Measurements from ENCODE around the gene PDXK.
"Not testable (repeated sequence)": the region's sequence is repeated elsewhere in the genome, so short reads cannot be mapped to it uniquely, and the experiment has no call there.

PDXK gene

GRCh38 chr21:43691086-43691795, 27.7 kb upstream of the PDXK start:
- Mint-ChIP-seq H3K4me3 (no peak overlapping the region), H3K27me3 (no peaks in the 10 kb centered on the region), H3K4me1 (peaks cover 19% of the 10 kb centered on the region), H3K36me3 (peaks cover 61% of the 10 kb centered on the region), H3K9me3 (no peaks in the 10 kb centered on the region), H3K27ac (no peak overlapping the region)
- ATAC-seq = no peak

GRCh38 chr21:43691801-43692200, 27.1 kb upstream of the PDXK start:
- peaks cover 61% of the 10 kb centered on the region for H3K36me3 Mint-ChIP-seq
- no peaks in the 10 kb centered on the region for H3K9me3 Mint-ChIP-seq
- H3K27ac Mint-ChIP-seq = no peak overlapping the region
- no peak for ATAC-seq
- H3K27me3 Mint-ChIP-seq = no peaks in the 10 kb centered on the region
- H3K4me3 Mint-ChIP-seq = no peak overlapping the region
- H3K4me1 Mint-ChIP-seq = peaks cover 19% of the 10 kb centered on the region

GRCh38 chr21:43692949-43693348, 26.0 kb upstream of the PDXK start:
- ATAC-seq = no peak
- Mint-ChIP-seq H3K27ac (no peak overlapping the region), H3K9me3 (no peaks in the 10 kb centered on the region), H3K4me1 (peaks cover 9% of the 10 kb centered on the region), H3K27me3 (no peaks in the 10 kb centered on the region), H3K36me3 (peaks cover 57% of the 10 kb centered on the region), H3K4me3 (no peak overlapping the region)

DNA sequence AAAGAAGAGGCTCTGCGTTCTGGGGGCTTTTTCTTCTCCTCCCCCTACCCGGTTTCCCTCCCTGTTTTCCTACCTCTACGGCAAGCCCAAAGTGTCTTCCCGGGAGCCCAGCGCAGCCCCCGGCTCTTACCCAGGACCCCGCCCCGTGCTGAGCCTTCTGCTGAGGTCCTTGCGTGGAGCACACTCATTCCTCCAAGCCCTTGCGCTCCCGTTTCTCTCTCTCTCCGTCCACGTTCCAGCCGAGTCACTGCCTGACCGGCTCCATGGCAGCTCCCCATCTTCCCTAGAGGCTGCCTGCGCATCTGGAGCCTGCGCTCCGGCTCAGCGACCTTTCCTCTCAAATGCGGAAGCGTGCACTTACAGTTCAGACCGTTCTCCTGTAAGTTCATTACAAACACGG, 24.9 kb upstream of the PDXK start:
- Mint-ChIP-seq H3K27me3 (no peaks in the 10 kb centered on the region), H3K4me1 (no peaks in the 10 kb centered on the region), H3K9me3 (no peaks in the 10 kb centered on the region), H3K4me3 (no peak overlapping the region), H3K27ac (no peak overlapping the region), H3K36me3 (peaks cover 53% of the 10 kb centered on the region)
- no peak for ATAC-seq

DNA sequence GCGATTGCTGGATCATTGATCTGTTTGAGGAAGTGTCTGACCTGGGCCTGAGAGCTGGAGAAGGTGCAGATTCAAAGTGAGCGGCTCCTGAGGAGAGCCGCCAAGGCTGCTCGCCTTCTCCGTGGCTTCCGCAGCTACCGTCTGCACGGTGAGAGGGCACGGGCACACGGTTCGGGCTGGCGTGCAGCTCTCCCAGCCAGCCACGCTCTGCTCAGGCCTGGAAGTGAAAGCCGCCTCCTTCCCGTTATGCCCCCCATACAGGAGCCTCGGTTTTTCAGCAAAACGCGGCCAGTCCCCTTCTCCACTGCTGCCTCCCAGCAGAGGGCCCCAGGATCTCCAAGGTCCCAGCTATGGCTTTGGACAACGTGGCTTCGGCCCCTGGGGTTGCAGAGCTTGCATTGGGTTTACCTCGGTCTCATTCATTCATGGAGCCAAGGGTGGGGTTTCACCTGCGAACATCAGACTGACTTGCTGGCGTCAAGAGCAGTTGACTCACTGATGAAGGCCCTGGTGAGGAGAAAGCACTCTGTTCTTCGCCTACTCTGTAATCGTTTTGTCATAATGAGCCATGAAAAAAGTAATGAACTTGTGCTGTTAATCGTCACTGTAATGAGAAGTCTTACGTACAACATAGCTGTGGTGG, 24.4 kb upstream of the PDXK start:
- no peak for ATAC-seq
- Mint-ChIP-seq H3K4me3 (no peak overlapping the region), H3K9me3 (no peaks in the 10 kb centered on the region), H3K36me3 (peaks cover 53% of the 10 kb centered on the region), H3K27me3 (no peaks in the 10 kb centered on the region), H3K27ac (no peak overlapping the region), H3K4me1 (no peaks in the 10 kb centered on the region)

DNA sequence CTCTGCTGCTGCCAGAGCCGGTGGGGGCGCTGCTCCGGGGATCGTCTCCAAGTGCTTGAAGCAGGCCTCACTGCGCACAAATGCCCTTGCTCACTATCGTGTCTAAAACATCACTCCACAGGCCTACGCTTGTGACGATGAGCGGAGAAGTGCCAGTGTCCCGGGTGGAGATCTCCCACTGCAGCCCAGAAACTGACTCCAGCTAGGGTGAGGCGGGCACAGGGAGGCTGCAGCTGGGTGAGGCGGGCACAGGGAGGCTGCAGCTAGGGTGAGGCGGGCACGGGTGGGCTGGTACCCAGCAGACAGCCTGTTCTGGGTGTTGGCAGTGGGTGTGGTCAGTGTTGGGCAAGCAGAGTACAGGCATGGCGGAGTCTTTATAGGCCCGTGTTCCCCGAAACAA, 22.7 kb upstream of the PDXK start:
- H3K4me3 Mint-ChIP-seq = no peak overlapping the region
- H3K27me3 Mint-ChIP-seq = no peaks in the 10 kb centered on the region
- no peak for ATAC-seq
- H3K27ac Mint-ChIP-seq = no peak overlapping the region
- no peaks in the 10 kb centered on the region for H3K9me3 Mint-ChIP-seq
- no peaks in the 10 kb centered on the region for H3K4me1 Mint-ChIP-seq
- H3K36me3 Mint-ChIP-seq = peaks cover 40% of the 10 kb centered on the region

DNA sequence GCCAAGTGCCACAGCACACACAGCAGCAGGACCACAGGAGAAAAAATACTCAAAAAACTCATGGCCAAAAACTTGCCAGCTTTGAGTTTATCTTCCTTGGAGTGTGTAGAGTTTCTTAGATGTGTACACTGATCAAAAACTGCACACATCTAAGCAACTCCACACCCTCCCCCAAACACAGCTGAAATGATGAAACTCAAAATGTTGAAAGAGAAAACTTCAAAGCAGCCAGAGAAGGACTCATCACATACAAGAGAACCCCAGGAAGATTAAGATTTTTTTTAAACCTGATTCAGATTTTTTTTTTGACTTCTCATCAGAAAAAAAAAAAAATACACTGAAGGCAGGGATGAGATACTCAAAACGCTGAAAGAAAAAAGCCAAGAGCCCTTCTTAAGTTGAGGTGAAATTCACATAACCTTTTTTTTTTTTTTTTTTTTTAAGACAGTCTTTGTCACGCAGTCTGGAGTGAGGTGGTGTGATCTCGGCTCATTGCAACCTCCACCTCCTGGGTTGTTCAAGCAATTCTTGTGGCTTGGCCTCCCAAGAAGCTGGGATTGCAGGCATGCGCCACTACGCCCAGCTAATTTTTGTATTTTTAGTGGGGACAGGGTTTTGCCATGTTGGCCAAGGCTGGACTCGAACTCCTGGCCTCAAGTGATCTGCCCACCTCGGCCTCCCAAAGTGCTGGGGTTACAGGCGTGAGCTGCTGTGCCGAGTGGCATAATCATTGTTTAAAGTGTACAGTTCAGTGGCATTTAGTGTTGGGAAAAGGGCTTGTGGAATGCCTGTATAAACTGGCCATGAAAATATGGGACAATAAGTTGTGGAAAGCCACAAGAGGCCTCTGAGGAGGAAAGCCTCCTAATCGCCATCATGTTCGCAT, 20.9 kb upstream of the PDXK start:
- peaks cover 6% of the 10 kb centered on the region for H3K27me3 Mint-ChIP-seq

DNA sequence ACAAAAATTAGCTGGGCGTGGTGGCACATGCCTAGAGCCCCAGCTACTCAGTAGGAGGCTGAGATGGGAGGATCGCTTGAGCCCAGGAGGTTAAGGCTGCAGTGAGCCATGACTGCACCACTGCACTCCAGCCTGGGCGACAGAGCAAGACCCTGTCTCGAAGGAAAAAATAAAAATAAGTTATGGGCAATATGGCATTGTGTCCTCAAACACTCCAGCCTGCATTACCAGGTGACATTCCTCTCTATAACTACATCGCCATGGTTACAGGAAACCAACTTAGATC, 19.5 kb upstream of the PDXK start:
- H3K27ac Mint-ChIP-seq, ATAC-seq, H3K9me3 Mint-ChIP-seq, H3K4me3 Mint-ChIP-seq: not testable (repeated sequence)
- Mint-ChIP-seq H3K36me3 (peaks cover 27% of the 10 kb centered on the region), H3K27me3 (peaks cover 14% of the 10 kb centered on the region), H3K4me1 (peaks cover 12% of the 10 kb centered on the region)

More for the DNA sequence above, 20.9 kb upstream of the PDXK start:
- no peak overlapping the region for H3K27ac Mint-ChIP-seq
- peaks cover 40% of the 10 kb centered on the region for H3K36me3 Mint-ChIP-seq
- H3K4me3 Mint-ChIP-seq = no peak overlapping the region
- ATAC-seq = no peak
- peaks cover 5% of the 10 kb centered on the region for H3K4me1 Mint-ChIP-seq
- H3K9me3 Mint-ChIP-seq = no peaks in the 10 kb centered on the region

- no peaks in the 10 kb centered on the region for H3K9me3 Mint-ChIP-seq
- peaks cover 14% of the 10 kb centered on the region for H3K27me3 Mint-ChIP-seq
- peaks cover 12% of the 10 kb centered on the region for H3K4me1 Mint-ChIP-seq
- H3K27ac Mint-ChIP-seq = no peak overlapping the region
- peaks cover 27% of the 10 kb centered on the region for H3K36me3 Mint-ChIP-seq
- no peak overlapping the region for H3K4me3 Mint-ChIP-seq
- no peak for ATAC-seq
Observed at GRCh38 chr21:43699933-43700599, 18.9 kb upstream of the PDXK start.

DNA sequence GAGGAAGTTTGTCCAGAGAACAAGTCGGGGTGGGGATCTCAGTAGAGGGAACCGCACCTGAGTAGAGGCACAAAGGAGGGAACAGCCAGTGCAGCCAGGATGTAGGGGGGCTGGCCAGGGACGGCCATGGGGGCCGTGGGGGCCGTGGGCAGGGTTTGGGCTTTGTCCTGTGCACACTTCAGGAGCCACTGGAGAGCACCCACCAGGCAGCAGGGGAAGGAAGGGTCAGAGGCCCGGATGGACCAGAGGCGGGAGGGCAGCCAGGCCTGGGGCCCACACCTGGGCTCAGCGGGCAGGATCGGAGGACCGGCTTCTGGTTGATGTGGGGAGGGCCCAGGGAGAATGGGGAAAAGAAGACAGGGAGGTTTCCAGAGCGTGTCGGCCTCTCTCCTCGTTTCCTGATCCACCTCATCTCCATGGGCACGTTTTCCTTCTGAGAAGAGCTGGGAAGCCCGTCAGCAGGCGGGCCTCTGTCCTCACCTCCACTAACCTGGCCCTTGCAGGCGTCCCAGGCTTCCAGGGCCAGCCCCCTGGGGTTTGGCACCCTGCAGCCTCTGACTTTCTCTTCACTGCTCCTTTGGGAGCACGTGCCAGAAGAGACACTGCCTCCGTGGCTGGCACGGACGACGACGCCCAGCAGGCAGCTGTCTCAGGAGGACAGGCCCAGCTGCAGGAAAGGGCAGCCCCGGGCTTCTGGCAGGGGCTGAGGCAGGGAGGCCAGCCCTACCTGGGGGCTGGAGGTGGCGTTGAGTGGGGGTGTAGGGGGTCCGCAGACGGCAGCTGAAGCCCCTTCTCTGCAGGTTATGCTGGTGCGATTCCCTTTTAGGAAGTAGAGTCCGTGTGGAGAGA, 16.8 kb upstream of the PDXK start:
- no peaks in the 10 kb centered on the region for H3K9me3 Mint-ChIP-seq
- H3K36me3 Mint-ChIP-seq = peaks cover 9% of the 10 kb centered on the region
- no peak overlapping the region for H3K4me3 Mint-ChIP-seq
- no peak for ATAC-seq
- no peak overlapping the region for H3K27ac Mint-ChIP-seq
- H3K27me3 Mint-ChIP-seq = peaks cover 14% of the 10 kb centered on the region
- peaks cover 12% of the 10 kb centered on the region for H3K4me1 Mint-ChIP-seq

GRCh38 chr21:43702785-43703034, 16.2 kb upstream of the PDXK start:
- ATAC-seq = no peak
- Mint-ChIP-seq H3K27me3 (peaks cover 14% of the 10 kb centered on the region), H3K4me3 (peak overlapping the region; percentile 58)

DNA sequence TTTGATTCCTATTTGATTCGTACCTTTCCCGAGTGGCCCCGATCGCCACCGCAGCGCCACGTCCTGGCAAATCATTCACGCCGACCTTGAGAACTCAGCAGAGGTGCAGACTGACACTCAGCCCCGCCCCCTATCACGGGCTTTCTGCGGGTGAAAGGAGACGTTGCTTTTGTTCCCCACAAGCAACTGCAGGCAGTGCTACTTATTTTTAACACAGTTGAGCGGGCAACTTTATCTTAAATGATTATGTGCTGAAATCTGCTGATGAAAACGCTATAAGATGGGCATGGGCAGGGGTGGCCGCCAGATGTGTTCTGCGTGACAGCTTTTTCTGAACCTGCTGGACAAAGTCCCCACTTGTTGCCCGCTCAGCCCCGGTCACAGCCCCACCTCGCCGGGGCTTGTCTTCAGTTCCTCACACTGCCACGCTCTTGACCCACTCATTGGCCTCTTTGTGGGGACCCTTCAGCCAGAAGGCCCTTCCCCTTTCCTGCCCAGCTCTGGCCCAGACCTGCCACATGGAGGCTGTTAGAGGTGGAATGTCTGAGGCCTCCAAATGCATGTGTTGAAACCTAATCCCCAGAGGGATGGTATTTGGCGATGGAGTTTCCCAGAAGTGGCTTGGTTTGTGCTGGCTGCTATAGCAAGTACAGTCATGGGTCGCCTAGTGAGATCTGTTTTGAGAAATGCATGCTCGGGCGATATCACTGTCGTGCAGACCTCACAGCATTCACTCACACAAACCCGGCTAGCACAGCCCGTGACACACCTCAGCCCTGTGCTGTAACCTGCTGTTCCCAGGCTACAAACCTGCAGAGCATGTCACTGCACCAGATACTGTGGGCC, 15.7 kb upstream of the PDXK start:
- H3K27me3 Mint-ChIP-seq = peaks cover 14% of the 10 kb centered on the region
- peak; percentile 55 for ATAC-seq
- peak overlapping the region; percentile 57 for H3K27ac Mint-ChIP-seq
- H3K36me3 Mint-ChIP-seq = peaks cover under 1% of the 10 kb centered on the region
- peak overlapping the region; percentile 58 for H3K4me3 Mint-ChIP-seq
- peaks cover 12% of the 10 kb centered on the region for H3K4me1 Mint-ChIP-seq
- H3K9me3 Mint-ChIP-seq = no peaks in the 10 kb centered on the region

More at GRCh38 chr21:43702785-43703034, 16.2 kb upstream of the PDXK start:
- Mint-ChIP-seq H3K4me1 (peaks cover 12% of the 10 kb centered on the region), H3K36me3 (peaks cover 6% of the 10 kb centered on the region), H3K9me3 (no peaks in the 10 kb centered on the region), H3K27ac (peak overlapping the region; percentile 57)

GRCh38 chr21:43707462-43707861, 11.5 kb upstream of the PDXK start:
- Mint-ChIP-seq H3K4me3 (no peak overlapping the region), H3K4me1 (peaks cover 12% of the 10 kb centered on the region), H3K9me3 (no peaks in the 10 kb centered on the region), H3K27ac (no peak overlapping the region), H3K27me3 (peaks cover 39% of the 10 kb centered on the region), H3K36me3 (no peaks in the 10 kb centered on the region)
- ATAC-seq = no peak

DNA sequence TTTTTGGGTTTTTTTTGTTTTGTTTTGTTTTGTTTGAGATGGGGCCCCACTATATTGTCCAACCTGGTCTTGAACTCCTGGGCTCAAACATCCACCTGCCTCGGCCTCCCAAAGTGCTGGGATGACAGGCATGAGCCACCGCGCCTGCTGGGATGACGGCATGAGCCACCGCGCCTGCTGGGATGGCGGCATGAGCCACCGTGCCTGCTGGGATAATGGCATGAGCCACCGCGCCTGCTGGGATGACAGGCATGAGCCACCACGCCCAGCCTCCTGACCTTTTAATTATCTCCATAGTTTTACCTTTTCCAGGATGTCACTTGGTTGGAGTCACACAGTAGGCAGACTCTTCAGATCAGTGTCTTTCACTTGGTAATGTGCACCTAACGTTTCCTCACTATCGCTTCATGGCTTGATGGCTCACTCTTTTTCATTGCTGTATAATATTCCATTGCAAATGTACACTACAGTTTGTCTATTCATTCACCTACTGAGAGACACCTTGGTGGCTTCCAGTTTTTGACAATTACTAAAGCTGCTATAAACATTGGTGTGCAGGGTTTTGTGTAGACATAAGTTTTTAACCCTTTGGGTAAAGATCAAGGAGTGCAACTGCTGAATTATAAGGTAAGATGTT, 10.1 kb upstream of the PDXK start:
- ATAC-seq = no peak
- peaks cover 32% of the 10 kb centered on the region for H3K27me3 Mint-ChIP-seq
- H3K4me1 Mint-ChIP-seq = no peaks in the 10 kb centered on the region
- no peak overlapping the region for H3K4me3 Mint-ChIP-seq
- H3K36me3 Mint-ChIP-seq = no peaks in the 10 kb centered on the region
- H3K27ac Mint-ChIP-seq = no peak overlapping the region
- no peaks in the 10 kb centered on the region for H3K9me3 Mint-ChIP-seq

Data from stimulated activated memory B cell treated with anti-CD40 and anti-IgM and Interleukin-4, amounts not matched to agents 10 μg/mL and 1 μg/mL and 100 μg/mL, for 72 hours (primary cell).